Neural cell (in vitro differentiated cells): ENCODE data around the gene RNPEPL1.

ENCODE experiments used
- EP300 ChIP-seq: fragments of 450-650 bp; conservative IDR thresholded peaks from 2 replicates; pipeline ENCODE4 v1.6.1; 2014; ENCODE audit warnings: antibody characterized with exemption, mild to moderate bottlenecking, moderate library complexity; ENCODE audit not compliant: poor library complexity, severe bottlenecking
- EZH2 ChIP-seq: fragments of 200-600, 300-800 bp; shearing (Covaris generic), sonication (generic); IDR thresholded peaks from 2 replicates; pipeline ENCODE4 v1.6.1; 2014; ENCODE audit warnings: antibody characterized with exemption, low read length, borderline replicate concordance, mild to moderate bottlenecking; ENCODE audit not compliant: insufficient read depth, poor library complexity, severe bottlenecking
- MXI1 ChIP-seq: fragments of 450-650 bp; conservative IDR thresholded peaks from 2 replicates; pipeline ENCODE4 v1.6.1; 2014; ENCODE audit warnings: antibody characterized with exemption, mild to moderate bottlenecking; ENCODE audit not compliant: poor library complexity, severe bottlenecking
- POLR2AphosphoS5 ChIP-seq: IDR thresholded peaks from 2 replicates; pipeline ENCODE4 v1.6.1; 2012
- RAD21 ChIP-seq: fragments of 450-650 bp; conservative IDR thresholded peaks from 2 replicates; pipeline ENCODE4 v1.6.1; 2014; ENCODE audit warnings: antibody characterized with exemption, mild to moderate bottlenecking, moderate library complexity
- SMC3 ChIP-seq: fragments of 450-650 bp; conservative IDR thresholded peaks from 2 replicates; pipeline ENCODE4 v1.6.1; 2014; ENCODE audit warnings: antibody characterized with exemption, mild to moderate bottlenecking, moderate library complexity; ENCODE audit not compliant: poor library complexity
- TAF1 ChIP-seq: IDR thresholded peaks from 2 replicates; pipeline ENCODE4 v1.6.1; 2012; ENCODE audit warnings: low read depth
- TF ChIP-seq, protein P1 (sequence below): fragments of 450-650 bp; IDR thresholded peaks from 2 replicates; pipeline ENCODE4 v1.5.1; 2014; ENCODE audit warnings: antibody characterized with exemption, mild to moderate bottlenecking, moderate library complexity; ENCODE audit not compliant: poor library complexity, severe bottlenecking
- TF ChIP-seq, protein P2 (sequence below): IDR thresholded peaks from 2 replicates; pipeline ENCODE4 v1.6.1; 2012; ENCODE audit warnings: borderline replicate concordance

DNA sequence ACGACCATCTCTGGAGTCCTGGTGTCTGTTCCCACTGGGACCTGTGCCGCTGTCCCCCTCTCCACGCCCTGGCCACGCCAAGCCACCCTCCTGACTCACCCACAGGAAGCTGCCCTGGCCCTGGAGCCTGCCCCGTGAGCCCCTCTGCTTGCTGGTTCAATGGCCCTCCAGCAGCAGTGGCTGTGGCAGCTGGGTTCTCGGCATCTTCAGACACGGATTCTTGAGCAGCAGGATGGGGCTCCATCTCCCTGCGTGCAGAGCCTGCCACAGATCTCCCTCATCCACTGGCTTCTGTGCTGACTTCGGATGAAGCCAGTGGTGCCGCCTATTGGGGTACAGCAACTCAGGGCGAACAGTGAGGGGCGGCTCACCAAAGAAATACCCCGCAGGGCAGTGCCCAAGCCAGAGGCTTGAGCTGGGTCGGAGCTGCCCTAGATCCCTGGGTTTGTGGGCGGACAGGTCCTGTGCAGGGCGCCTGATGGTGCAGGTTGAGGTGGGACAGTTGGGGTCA is 32.2 kb downstream of the RNPEPL1 start:
- TF ChIP-seq, protein P1, sequence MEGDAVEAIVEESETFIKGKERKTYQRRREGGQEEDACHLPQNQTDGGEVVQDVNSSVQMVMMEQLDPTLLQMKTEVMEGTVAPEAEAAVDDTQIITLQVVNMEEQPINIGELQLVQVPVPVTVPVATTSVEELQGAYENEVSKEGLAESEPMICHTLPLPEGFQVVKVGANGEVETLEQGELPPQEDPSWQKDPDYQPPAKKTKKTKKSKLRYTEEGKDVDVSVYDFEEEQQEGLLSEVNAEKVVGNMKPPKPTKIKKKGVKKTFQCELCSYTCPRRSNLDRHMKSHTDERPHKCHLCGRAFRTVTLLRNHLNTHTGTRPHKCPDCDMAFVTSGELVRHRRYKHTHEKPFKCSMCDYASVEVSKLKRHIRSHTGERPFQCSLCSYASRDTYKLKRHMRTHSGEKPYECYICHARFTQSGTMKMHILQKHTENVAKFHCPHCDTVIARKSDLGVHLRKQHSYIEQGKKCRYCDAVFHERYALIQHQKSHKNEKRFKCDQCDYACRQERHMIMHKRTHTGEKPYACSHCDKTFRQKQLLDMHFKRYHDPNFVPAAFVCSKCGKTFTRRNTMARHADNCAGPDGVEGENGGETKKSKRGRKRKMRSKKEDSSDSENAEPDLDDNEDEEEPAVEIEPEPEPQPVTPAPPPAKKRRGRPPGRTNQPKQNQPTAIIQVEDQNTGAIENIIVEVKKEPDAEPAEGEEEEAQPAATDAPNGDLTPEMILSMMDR: no peak
- TF ChIP-seq RAD21 (no peak), EP300 (no peak), EZH2 (no peak), SMC3 (no peak), POLR2AphosphoS5 (no peak), TAF1 (no peak), MXI1 (no peak)
- TF ChIP-seq, protein P2, sequence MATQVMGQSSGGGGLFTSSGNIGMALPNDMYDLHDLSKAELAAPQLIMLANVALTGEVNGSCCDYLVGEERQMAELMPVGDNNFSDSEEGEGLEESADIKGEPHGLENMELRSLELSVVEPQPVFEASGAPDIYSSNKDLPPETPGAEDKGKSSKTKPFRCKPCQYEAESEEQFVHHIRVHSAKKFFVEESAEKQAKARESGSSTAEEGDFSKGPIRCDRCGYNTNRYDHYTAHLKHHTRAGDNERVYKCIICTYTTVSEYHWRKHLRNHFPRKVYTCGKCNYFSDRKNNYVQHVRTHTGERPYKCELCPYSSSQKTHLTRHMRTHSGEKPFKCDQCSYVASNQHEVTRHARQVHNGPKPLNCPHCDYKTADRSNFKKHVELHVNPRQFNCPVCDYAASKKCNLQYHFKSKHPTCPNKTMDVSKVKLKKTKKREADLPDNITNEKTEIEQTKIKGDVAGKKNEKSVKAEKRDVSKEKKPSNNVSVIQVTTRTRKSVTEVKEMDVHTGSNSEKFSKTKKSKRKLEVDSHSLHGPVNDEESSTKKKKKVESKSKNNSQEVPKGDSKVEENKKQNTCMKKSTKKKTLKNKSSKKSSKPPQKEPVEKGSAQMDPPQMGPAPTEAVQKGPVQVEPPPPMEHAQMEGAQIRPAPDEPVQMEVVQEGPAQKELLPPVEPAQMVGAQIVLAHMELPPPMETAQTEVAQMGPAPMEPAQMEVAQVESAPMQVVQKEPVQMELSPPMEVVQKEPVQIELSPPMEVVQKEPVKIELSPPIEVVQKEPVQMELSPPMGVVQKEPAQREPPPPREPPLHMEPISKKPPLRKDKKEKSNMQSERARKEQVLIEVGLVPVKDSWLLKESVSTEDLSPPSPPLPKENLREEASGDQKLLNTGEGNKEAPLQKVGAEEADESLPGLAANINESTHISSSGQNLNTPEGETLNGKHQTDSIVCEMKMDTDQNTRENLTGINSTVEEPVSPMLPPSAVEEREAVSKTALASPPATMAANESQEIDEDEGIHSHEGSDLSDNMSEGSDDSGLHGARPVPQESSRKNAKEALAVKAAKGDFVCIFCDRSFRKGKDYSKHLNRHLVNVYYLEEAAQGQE: no peak
